Osteoblast (primary cell): ENCODE measurements around the gene RCSD1. TPM values are rescaled to one million over a fixed set of nuclear protein-coding genes. Genes with fewer than 3 reads are reported as not detected.

Experiments
- DNase-seq: peaks from one replicate; pipeline ENCODE4 v3.0.0; 2011; ENCODE audit warnings: low spot score, mixed read lengths; ENCODE audit not compliant: insufficient read length; ENCODE audit errors: missing footprints
- H2AFZ ChIP-seq: 2 replicates; pipeline ENCODE4 v1.6.0; 2011; ENCODE audit warnings: mild to moderate bottlenecking, low read length
- H3K27ac ChIP-seq: 2 replicates; pipeline ENCODE4 v1.5.1; 2011; ENCODE audit warnings: mild to moderate bottlenecking, low read depth, low read length, moderate library complexity
- H3K27me3 ChIP-seq: 2 replicates; pipeline ENCODE4 v1.6.0; 2012; ENCODE audit warnings: mild to moderate bottlenecking, control low read depth, inconsistent platforms, low read length, moderate library complexity; ENCODE audit not compliant: insufficient read depth
- H3K36me3 ChIP-seq: 2 replicates; pipeline ENCODE4 v1.5.1; 2011; ENCODE audit warnings: mild to moderate bottlenecking, low read length, control low read depth, moderate library complexity; ENCODE audit not compliant: insufficient read depth
- H3K4me1 ChIP-seq: 2 replicates; pipeline ENCODE4 v1.5.1; 2011; ENCODE audit warnings: mild to moderate bottlenecking, low read length, control low read depth, moderate library complexity; ENCODE audit not compliant: insufficient read depth
- H3K4me2 ChIP-seq: 2 replicates; pipeline ENCODE4 v1.6.0; 2011; ENCODE audit warnings: mild to moderate bottlenecking, low read length; ENCODE audit not compliant: insufficient read depth
- H3K4me3 ChIP-seq: fragments of 200-600 bp; sonication (generic); 3 replicates; pipeline ENCODE4 v1.5.1; 2012; ENCODE audit warnings: mild to moderate bottlenecking, low read length, inconsistent platforms; ENCODE audit not compliant: insufficient read depth
- H3K79me2 ChIP-seq: 2 replicates; pipeline ENCODE4 v1.6.0; 2012; ENCODE audit warnings: mild to moderate bottlenecking, low read length, control low read depth, inconsistent platforms; ENCODE audit not compliant: insufficient read depth
- H3K9me3 ChIP-seq: 2 replicates; pipeline ENCODE4 v1.5.1; 2011; ENCODE audit warnings: low read depth, low read length, control low read depth
- H4K20me1 ChIP-seq: 2 replicates; pipeline ENCODE4 v1.6.0; 2012; ENCODE audit warnings: mild to moderate bottlenecking, low read length, control low read depth; ENCODE audit not compliant: insufficient read depth
- total RNA-seq: library from RNA; depleted of rRNA; stranded (reverse); fragments of >200 nt; gene quantifications from 2 replicates; pipeline ENCODE4 v1.2.3, GENCODE V29; 2012
- TF ChIP-seq, protein P1 (sequence below): IDR thresholded peaks from 2 replicates; pipeline ENCODE4 v1.5.1; 2011; ENCODE audit warnings: mild to moderate bottlenecking, low read depth, low read length, moderate library complexity; ENCODE audit errors: extremely low read depth

The RCSD1 gene
- total RNA-seq, 1 donor = under 0.01 TPM

DNA sequence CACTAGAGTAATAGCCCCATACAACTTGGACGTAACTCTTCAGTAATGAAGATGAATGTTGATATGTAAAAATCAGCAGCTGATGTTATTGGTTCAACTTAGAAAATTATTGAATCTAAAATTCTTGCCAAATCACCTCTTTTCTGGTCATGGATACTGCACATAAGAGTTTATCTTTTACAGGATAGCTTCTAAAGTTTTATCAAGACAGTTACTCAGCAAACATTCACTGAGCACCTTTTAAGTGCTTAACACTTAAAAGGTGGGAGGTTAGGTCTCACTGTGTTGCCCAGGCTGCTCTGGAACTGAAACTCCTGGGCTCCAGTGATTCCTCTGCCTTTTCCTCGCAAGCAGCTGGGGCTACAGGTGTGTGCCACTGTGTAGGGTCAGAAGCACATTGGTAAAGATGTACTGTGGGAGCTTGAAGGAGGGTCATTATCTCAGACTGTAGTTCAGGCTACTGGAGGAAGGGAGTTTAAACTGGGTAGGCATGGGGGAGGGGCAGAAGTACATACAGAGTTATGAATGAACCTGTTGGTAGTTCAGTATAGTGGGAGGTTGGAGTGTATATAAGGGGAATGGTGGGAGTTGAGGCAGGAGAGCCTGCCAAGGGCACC, 93.8 kb downstream of the RCSD1 start:
- peak overlapping the region; percentile 81 for H3K27ac ChIP-seq
- H4K20me1 ChIP-seq = peaks cover 55% of the 10 kb centered on the region
- no peak overlapping the region for H2AFZ ChIP-seq
- H3K27me3 ChIP-seq = no peaks in the 10 kb centered on the region
- H3K4me2 ChIP-seq = peak overlapping the region; percentile 95
- no peaks in the 10 kb centered on the region for H3K36me3 ChIP-seq
- H3K79me2 ChIP-seq = peaks cover 69% of the 10 kb centered on the region
- H3K9me3 ChIP-seq = no peaks in the 10 kb centered on the region
- peaks cover 48% of the 10 kb centered on the region for H3K4me1 ChIP-seq
- H3K4me3 ChIP-seq = peak overlapping the region; percentile 95
- no peak for DNase-seq
- TF ChIP-seq, protein P1, sequence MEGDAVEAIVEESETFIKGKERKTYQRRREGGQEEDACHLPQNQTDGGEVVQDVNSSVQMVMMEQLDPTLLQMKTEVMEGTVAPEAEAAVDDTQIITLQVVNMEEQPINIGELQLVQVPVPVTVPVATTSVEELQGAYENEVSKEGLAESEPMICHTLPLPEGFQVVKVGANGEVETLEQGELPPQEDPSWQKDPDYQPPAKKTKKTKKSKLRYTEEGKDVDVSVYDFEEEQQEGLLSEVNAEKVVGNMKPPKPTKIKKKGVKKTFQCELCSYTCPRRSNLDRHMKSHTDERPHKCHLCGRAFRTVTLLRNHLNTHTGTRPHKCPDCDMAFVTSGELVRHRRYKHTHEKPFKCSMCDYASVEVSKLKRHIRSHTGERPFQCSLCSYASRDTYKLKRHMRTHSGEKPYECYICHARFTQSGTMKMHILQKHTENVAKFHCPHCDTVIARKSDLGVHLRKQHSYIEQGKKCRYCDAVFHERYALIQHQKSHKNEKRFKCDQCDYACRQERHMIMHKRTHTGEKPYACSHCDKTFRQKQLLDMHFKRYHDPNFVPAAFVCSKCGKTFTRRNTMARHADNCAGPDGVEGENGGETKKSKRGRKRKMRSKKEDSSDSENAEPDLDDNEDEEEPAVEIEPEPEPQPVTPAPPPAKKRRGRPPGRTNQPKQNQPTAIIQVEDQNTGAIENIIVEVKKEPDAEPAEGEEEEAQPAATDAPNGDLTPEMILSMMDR = no peak

DNA sequence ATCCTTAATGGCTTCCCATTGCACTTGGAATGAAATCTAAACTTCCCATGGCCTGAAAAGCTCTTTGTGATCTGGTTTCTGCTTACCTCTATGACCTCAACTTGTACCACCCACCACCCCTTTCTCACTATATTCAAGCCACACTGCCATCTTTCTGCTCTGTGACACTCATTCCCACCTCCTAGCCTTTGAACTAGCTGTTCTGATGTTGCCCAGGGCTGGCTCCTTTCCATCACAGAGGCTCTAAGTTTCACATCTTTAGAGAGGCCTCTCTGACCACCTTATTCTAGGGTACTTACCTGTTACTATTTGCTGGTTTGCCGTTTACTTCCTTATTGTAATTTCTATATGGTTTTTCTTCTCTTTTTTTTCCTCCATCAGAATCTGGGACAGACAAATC, 96.0 kb downstream of the RCSD1 start:
- H3K4me1 ChIP-seq = peaks cover 43% of the 10 kb centered on the region
- TF ChIP-seq, protein P1 = no peak
- peaks cover 11% of the 10 kb centered on the region for H3K36me3 ChIP-seq
- H3K4me3 ChIP-seq = no peak overlapping the region
- H3K79me2 ChIP-seq = peaks cover 91% of the 10 kb centered on the region
- no peak overlapping the region for H2AFZ ChIP-seq
- no peaks in the 10 kb centered on the region for H3K9me3 ChIP-seq
- no peaks in the 10 kb centered on the region for H3K27me3 ChIP-seq
- peak overlapping the region; percentile 6 for H3K4me2 ChIP-seq
- peaks cover 76% of the 10 kb centered on the region for H4K20me1 ChIP-seq
- no peak overlapping the region for H3K27ac ChIP-seq
- DNase-seq = no peak

DNA sequence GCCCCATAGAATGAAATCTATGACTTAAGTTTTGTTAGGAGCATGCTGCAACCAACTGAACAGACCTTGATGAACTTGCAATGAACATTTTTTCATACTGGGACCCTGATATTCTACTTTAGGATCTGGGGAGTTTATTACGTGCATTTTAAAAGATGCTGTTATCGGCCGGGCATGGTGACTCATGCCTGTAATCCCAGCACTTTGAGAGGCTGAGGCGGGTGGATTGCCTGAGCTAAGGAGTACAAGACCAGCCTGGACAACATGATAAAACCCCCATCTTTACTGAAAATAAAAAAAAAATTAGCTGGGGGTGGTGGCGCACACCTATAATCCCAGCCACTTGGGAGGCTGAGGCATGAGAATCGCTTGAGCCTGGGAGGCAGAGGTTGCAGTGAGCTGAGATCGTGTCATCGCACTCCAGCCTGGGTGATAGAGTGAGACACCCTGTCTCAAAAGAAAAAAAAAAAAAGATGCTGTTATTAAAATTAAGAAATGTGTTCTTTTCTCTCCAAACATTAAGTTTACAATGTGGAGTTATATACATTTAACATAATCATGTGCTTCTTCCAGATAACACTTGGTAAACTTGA, 98.9 kb downstream of the RCSD1 start:
- Histone ChIP-seq H3K4me3 (no peak overlapping the region), H2AFZ (no peak overlapping the region), H3K27me3 (no peaks in the 10 kb centered on the region), H3K79me2 (peaks cover 98% of the 10 kb centered on the region), H3K27ac (no peak overlapping the region), H4K20me1 (peaks cover 79% of the 10 kb centered on the region), H3K4me1 (peaks cover 27% of the 10 kb centered on the region), H3K36me3 (peaks cover 22% of the 10 kb centered on the region), H3K9me3 (no peaks in the 10 kb centered on the region), H3K4me2 (no peak overlapping the region)
- no peak for DNase-seq
- TF ChIP-seq, protein P1 = no peak

DNA sequence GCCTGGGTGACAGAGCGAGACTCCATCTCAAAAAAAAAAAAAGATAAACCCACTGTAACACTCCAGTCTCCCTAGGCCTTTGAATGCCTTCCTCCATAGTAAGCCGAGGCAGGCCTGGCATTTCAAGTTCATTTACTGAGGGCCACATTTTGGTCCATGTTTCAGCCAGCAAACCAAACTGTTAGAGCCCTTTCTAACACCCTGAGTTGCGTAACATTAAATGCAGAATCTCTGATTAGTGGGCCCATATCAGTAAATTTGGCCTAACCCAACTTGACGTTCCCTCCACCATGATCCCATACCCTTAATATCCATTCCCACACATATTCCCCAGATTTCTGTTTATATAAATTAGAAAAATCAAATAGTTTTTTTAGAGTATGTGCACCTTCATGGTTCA, 104.2 kb downstream of the RCSD1 start:
- Histone ChIP-seq H2AFZ (no peak overlapping the region), H4K20me1 (peaks cover 81% of the 10 kb centered on the region), H3K4me1 (no peaks in the 10 kb centered on the region), H3K4me2 (no peak overlapping the region), H3K27me3 (no peaks in the 10 kb centered on the region), H3K9me3 (no peaks in the 10 kb centered on the region), H3K36me3 (peaks cover 27% of the 10 kb centered on the region), H3K27ac (no peak overlapping the region), H3K4me3 (no peak overlapping the region), H3K79me2 (peaks cover 98% of the 10 kb centered on the region)
- TF ChIP-seq, protein P1 = no peak
- DNase-seq = no peak
